Stomach (tissue), 9 donors: Measurements from ENCODE around the gene FKBP14. TPM values are rescaled to one million over a fixed set of nuclear protein-coding genes. Genes with fewer than 3 reads are reported as not detected.

Experiments
- DNase-seq, 2 donors: peaks; one replicate each; pipeline versions ENCODE4 v3.0.0 to v3.0.0-alpha.2; 2013 to 2019
- H3K27ac ChIP-seq, 5 donors: fragments of 200-600 bp in 4 of 5; sonication (generic) in 4 of 5; one replicate each; pipeline ENCODE4 v1.5.1; 2013 to 2019; ENCODE audit warnings: mild to moderate bottlenecking in 1 of 5, moderate library complexity in 1 of 5
- H3K27me3 ChIP-seq, 3 donors: fragments of 200-600 bp; sonication (generic); one replicate each; pipeline ENCODE4 v1.5.1; 2017 to 2019; ENCODE audit warnings: mixed run types in 1 of 3
- H3K36me3 ChIP-seq, 4 donors: fragments of 200-600 bp; sonication (generic); 1 replicate in 3 of 4; 2 replicates in 1 of 4; pipeline ENCODE4 v1.5.1; 2016 to 2019
- H3K4me1 ChIP-seq, 4 donors: fragments of 200-600 bp; sonication (generic); one replicate each; pipeline ENCODE4 v1.5.1; 2016 to 2019
- H3K4me3 ChIP-seq, 4 donors: fragments of 200-600 bp; sonication (generic) in 3 of 4; one replicate each; pipeline ENCODE4 v1.5.1; 2016 to 2019; ENCODE audit warnings: mild to moderate bottlenecking in 1 of 4
- H3K9me3 ChIP-seq, 4 donors: fragments of 200-600 bp; sonication (generic); one replicate each; pipeline ENCODE4 v1.5.1; 2016 to 2019
- CTCF ChIP-seq, 7 experiments: fragments of 450-650 bp in 4 of 7; fragments of 200-600 bp in 3 of 7; sonication (generic) in 3 of 7; IDR thresholded peaks; one replicate each; pipeline ENCODE4 v1.5.1; 2016 to 2019; ENCODE audit warnings: antibody characterized with exemption in 7 of 7, control low read depth in 2 of 7, mild to moderate bottlenecking in 1 of 7
- EP300 ChIP-seq: sonication (generic); formaldehyde crosslinking; IDR thresholded peaks from one replicate; pipeline ENCODE4 v1.6.1; 2017; ENCODE audit warnings: antibody characterized with exemption
- POLR2A ChIP-seq, 4 donors: fragments of 450-650 bp; IDR thresholded peaks; one replicate each; pipeline ENCODE4 v1.6.1; 2016; ENCODE audit warnings: antibody characterized with exemption in 4 of 4, control low read depth in 2 of 4, mild to moderate bottlenecking in 1 of 4, moderate library complexity in 1 of 4
- POLR2AphosphoS5 ChIP-seq, 3 donors: sonication (generic); formaldehyde crosslinking; IDR thresholded peaks; one replicate each; pipeline ENCODE4 v1.6.1; 2016; ENCODE audit warnings: antibody characterized with exemption in 3 of 3
- WGBS, 5 donors: extraction: QIAGEN DNeasy Blood & Tissue Kit in 3 of 5; methylation state at CpG; one replicate each; pipeline versions ENCODE4 v1.1.5 to v1.1.7; 2013 to 2018; 5-methylcytosine and 5-hydroxymethylcytosine counted together
- intact Hi-C: fragments of 100-400 bp; cut with DNase I; formaldehyde crosslinking; loops from one replicate; pipeline ENCODE4 v1.15.1; 2023; ENCODE audit warnings: low total_unique reads
- polyA plus RNA-seq, 3 donors: library from polyadenylated mRNA; stranded (reverse); fragments of 200-250 nt; gene quantifications; one replicate each; pipeline ENCODE4 v1.2.3, GENCODE V29; 2013
- total RNA-seq, 5 donors: library from RNA; depleted of rRNA; stranded (reverse); fragments of >200 nt; gene quantifications; one replicate each; pipeline versions ENCODE4 v1.1.0 to v1.2.3, GENCODE V29; 2014 to 2016
- donor health status: healthy with polysubstance abuse.
- donor health status: Bipolar disorder and iron deficiency.
- donor health status: healthy.

Gene FKBP14
- total and polyA plus RNA-seq, 8 donors, result 0.29 to 45.2 (median 5.9) TPM

GRCh38 chr7:29971566-29972314 lies 54.8 kb downstream of the FKBP14 start:
- no peak for DNase-seq
- 62 to 75% (median 68%) methylated on average over 5 of the region's 5 CpGs for WGBS, 5 donors
- TF ChIP-seq CTCF (IDR thresholded peaks at IDR 0.05) (no peak), EP300 (no peak), POLR2A (IDR thresholded peaks at IDR 0.05) (no peak), POLR2AphosphoS5 (IDR thresholded peaks at IDR 0.05) (no peak)
- peaks cover 0 to 50% (median 19%) of the 10 kb centered on the region in 4 donors for H3K4me1 ChIP-seq
- H3K9me3 ChIP-seq, result no peaks in the 10 kb centered on the region
- intact Hi-C loops, result no loop called here
- H3K27ac ChIP-seq, result no peak overlapping the region
- peaks cover 0 to 9% (median 4%) of the 10 kb centered on the region in 4 donors for H3K36me3 ChIP-seq
- H3K27me3 ChIP-seq, result no peaks in the 10 kb centered on the region
- no peak overlapping the region for H3K4me3 ChIP-seq

GRCh38 chr7:29970158-29970557 lies 56.3 kb downstream of the FKBP14 start:
- peaks cover 0 to 39% (median 13%) of the 10 kb centered on the region in 4 donors for H3K4me1 ChIP-seq
- H3K27me3 ChIP-seq, result no peaks in the 10 kb centered on the region
- no peak overlapping the region for H3K4me3 ChIP-seq
- H3K9me3 ChIP-seq, result no peaks in the 10 kb centered on the region
- peaks cover 0 to 12% (median 10%) of the 10 kb centered on the region in 4 donors for H3K36me3 ChIP-seq
- DNase-seq, result no peak
- 58 to 88% (median 78%) methylated on average over 1 of the region's 1 CpG for WGBS, 5 donors
- no peak for TF ChIP-seq POLR2A (IDR thresholded peaks at IDR 0.05)
- no peak for TF ChIP-seq POLR2AphosphoS5 (IDR thresholded peaks at IDR 0.05)
- TF ChIP-seq CTCF (IDR thresholded peaks at IDR 0.05), result no peak
- H3K27ac ChIP-seq, result no peak overlapping the region
- intact Hi-C loops, result no loop called here

- H3K4me3 ChIP-seq, result no peak overlapping the region
- peaks cover 0 to 39% (median 14%) of the 10 kb centered on the region in 4 donors for H3K4me1 ChIP-seq
- DNase-seq, result no peak
- H3K36me3 ChIP-seq, result peaks cover 0 to 14% (median 11%) of the 10 kb centered on the region in 4 donors
- no peaks in the 10 kb centered on the region for H3K9me3 ChIP-seq
- H3K27me3 ChIP-seq, result no peaks in the 10 kb centered on the region
- no peak overlapping the region for H3K27ac ChIP-seq
- TF ChIP-seq POLR2A (IDR thresholded peaks at IDR 0.05) (no peak), POLR2AphosphoS5 (IDR thresholded peaks at IDR 0.05) (no peak), CTCF (IDR thresholded peaks at IDR 0.05) (no peak), EP300 (no peak)
- WGBS, 5 donors, result 71 to 82% (median 75%) methylated on average over 2 of the region's 2 CpGs
- intact Hi-C loops, result no loop called here
These were observed 56.8 kb downstream of the FKBP14 start for GRCh38 chr7:29969738-29970137.

- intact Hi-C loops, result no loop called here
- TF ChIP-seq CTCF (IDR thresholded peaks at IDR 0.05), result no peak
- TF ChIP-seq EP300, result no peak
- no peak for TF ChIP-seq POLR2A (IDR thresholded peaks at IDR 0.05)
- TF ChIP-seq POLR2AphosphoS5 (IDR thresholded peaks at IDR 0.05), result no peak
- no peak for DNase-seq
- H3K27ac ChIP-seq, result no peak overlapping the region
- no peak overlapping the region for H3K4me3 ChIP-seq
- WGBS, 5 donors, result 76 to 91% (median 83%) methylated on average over 12 of the region's 12 CpGs
- H3K27me3 ChIP-seq, result no peaks in the 10 kb centered on the region
- peaks cover 0 to 42% (median 18%) of the 10 kb centered on the region in 4 donors for H3K4me1 ChIP-seq
- H3K36me3 ChIP-seq, result peaks cover 0 to 14% (median 11%) of the 10 kb centered on the region in 4 donors
- H3K9me3 ChIP-seq, result no peaks in the 10 kb centered on the region
These were observed 57.7 kb downstream of the FKBP14 start for GRCh38 chr7:29968683-29969395.
